ENCODE data around the gene FOXP4.

The FOXP4 gene

GRCh38 chr6:41596096-41596685, 50.0 kb downstream of the FOXP4 start:
- Histone ChIP-seq H3K9ac (no peak overlapping the region), H3K27me3 (no peaks in the 10 kb centered on the region), H4K20me1 (peaks cover 0 to 65% (median 5%) of the 10 kb centered on the region in 11 experiments; a peak in 9 of 22 replicates), H3K4me2 (no peak overlapping the region), H3K4me1 (peaks cover 8 to 31% (median 29%) of the 10 kb centered on the region in 10 experiments; a peak in 19 of 20 replicates), H3K9me3 (replicated peaks in 1 of 11) (no peaks in the 10 kb centered on the region), H3K27ac (no peak overlapping the region), H3K36me3 (peaks cover 9 to 72% (median 42%) of the 10 kb centered on the region in 11 experiments), H3K4me3 (no peak overlapping the region)
- no peak for TF ChIP-seq Cebpa-rat (IDR thresholded peaks at IDR 0.05)

GRCh38 chr6:41596807-41597206, 50.6 kb downstream of the FOXP4 start:
- Histone ChIP-seq H3K4me1 (peaks cover 11 to 37% (median 35%) of the 10 kb centered on the region in 10 experiments; a peak in 19 of 20 replicates), H4K20me1 (peaks cover 0 to 64% (median 0%) of the 10 kb centered on the region in 11 experiments; a peak in 5 of 22 replicates), H3K4me2 (no peak overlapping the region), H3K27ac (no peak overlapping the region), H3K27me3 (no peaks in the 10 kb centered on the region), H3K36me3 (peaks cover 3 to 66% (median 36%) of the 10 kb centered on the region in 11 experiments; a peak in 19 of 22 replicates), H3K9me3 (replicated peaks in 1 of 11) (no peaks in the 10 kb centered on the region), H3K4me3 (no peak overlapping the region), H3K9ac (no peak overlapping the region)
- TF ChIP-seq Cebpa-rat (IDR thresholded peaks at IDR 0.05) = no peak

DNA sequence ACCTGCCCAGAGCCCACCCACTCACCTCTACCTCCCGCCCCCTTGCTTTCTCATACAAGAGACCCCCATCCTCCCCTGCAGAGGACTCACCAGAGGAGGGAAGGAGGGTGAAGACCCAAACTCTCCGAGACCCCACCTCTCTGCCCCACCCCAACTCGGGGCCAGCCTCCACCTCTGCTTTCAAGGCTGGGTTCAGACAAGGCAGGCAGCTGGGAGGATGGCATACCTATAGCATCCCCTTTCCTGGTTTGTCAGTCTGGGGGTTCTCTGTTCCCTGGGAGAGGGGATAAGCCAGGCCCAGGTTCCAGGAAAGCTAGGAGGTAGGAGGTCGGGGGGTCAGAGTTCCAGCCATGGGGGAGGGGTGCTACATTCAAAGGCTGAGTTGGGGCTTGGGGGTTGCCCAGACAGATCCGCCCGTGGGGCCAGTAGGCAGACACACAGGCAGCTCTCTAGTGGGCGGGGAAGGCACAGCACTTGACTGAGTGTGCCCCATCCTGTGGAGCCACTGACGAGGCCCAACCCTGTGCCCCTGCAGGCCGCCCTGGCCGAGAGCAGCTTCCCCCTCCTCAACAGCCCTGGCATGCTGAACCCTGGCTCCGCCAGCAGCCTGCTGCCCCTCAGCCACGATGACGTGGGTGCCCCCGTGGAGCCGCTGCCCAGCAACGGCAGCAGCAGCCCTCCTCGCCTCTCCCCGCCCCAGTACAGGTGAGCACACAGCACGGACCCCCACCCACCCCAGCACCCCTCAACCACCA, 51.2 kb downstream of the FOXP4 start:
- Histone ChIP-seq H4K20me1 (peaks cover 0 to 66% (median 0%) of the 10 kb centered on the region in 11 experiments; a peak in 4 of 22 replicates), H3K4me2 (no peak overlapping the region), H3K4me3 (no peak overlapping the region), H3K4me1 (peaks cover 17 to 43% (median 41%) of the 10 kb centered on the region in 10 experiments), H3K27me3 (no peaks in the 10 kb centered on the region), H3K36me3 (peaks cover 3 to 63% (median 32%) of the 10 kb centered on the region in 11 experiments; a peak in 19 of 22 replicates), H3K27ac (no peak overlapping the region), H3K9me3 (replicated peaks in 1 of 11) (no peaks in the 10 kb centered on the region), H3K9ac (no peak overlapping the region)
- TF ChIP-seq Cebpa-rat (IDR thresholded peaks at IDR 0.05) = no peak

DNA sequence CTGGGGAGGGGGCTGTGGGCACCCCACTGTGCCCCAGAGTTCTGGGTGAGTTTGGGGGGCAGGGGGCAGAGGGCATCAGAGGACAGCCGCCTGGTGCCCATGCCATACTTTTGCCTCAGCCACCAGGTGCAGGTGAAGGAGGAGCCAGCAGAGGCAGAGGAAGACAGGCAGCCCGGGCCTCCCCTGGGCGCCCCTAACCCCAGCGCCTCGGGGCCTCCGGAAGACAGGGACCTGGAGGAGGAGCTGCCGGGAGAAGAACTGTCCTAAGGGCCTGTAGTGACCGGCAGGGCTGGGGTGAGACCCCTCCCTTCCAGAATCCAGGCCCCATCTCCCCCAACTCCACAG, 52.5 kb downstream of the FOXP4 start:
- H4K20me1 ChIP-seq = peaks cover 0 to 60% (median 0%) of the 10 kb centered on the region in 11 experiments; a peak in 3 of 22 replicates
- peaks cover 23 to 53% (median 49%) of the 10 kb centered on the region in 10 experiments for H3K4me1 ChIP-seq
- no peaks in the 10 kb centered on the region for H3K27me3 ChIP-seq
- TF ChIP-seq Cebpa-rat (IDR thresholded peaks at IDR 0.05) = no peak
- peak overlapping the region in 5 of 11 experiments; percentile 34 to 57 (median 50); a peak in 9 of 22 replicates for H3K27ac ChIP-seq
- no peaks in the 10 kb centered on the region for H3K9me3 ChIP-seq (replicated peaks in 1 of 11)
- H3K36me3 ChIP-seq = peaks cover 3 to 51% (median 24%) of the 10 kb centered on the region in 11 experiments; a peak in 19 of 22 replicates
- peak overlapping the region in 9 of 11 experiments; percentile 67 to 96 (median 83); a peak in 17 of 22 replicates for H3K4me2 ChIP-seq
- no peak overlapping the region; a peak in 1 of 20 replicates for H3K4me3 ChIP-seq
- H3K9ac ChIP-seq = peak overlapping the region in 9 of 11 experiments; percentile 16 to 72 (median 40); a peak in 12 of 22 replicates

DNA sequence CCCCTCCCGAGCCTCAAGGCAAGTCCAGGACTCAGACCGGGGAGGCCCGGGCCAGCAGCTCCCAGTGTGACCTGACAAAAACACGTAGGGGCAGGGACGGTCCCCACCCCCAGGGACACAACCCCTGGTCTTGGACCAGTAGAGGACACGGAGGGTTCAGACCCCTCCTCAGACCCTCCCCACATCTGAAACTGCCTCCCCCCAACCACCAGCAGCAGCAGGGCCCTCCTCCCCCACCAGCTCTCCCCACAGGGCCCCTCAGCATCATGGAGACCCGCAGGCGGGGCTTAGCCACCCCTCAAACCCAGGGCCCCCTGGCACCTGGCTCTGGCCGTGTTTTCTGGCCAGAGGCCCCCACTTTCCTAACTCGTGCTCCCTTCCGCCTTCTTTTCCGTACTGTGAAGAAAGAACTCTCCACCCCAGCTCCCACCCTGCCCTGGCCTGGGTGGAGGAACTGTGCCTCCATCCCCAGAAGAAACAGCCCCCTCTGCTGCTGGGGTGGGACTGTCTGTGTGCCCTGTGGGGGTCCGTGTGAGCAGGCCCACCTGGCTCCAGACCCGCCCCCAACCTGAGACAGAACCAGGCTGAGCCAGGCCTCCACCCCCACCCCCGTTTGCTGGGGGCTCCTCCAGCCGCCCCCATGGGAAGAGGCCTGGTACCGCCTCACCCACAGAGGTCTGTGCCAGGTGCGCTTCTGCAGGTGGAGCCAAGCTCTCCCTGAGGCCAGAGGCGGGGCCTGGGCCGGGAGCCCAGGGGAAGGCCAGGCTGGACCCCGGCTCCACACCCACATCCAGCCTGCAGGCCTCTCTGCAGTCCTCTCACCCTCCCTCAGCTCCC, 53.1 kb downstream of the FOXP4 start:
- no peaks in the 10 kb centered on the region for H3K9me3 ChIP-seq (replicated peaks in 1 of 11)
- no peak for TF ChIP-seq Cebpa-rat (IDR thresholded peaks at IDR 0.05)
- peaks cover 23 to 53% (median 51%) of the 10 kb centered on the region in 10 experiments for H3K4me1 ChIP-seq

DNA sequence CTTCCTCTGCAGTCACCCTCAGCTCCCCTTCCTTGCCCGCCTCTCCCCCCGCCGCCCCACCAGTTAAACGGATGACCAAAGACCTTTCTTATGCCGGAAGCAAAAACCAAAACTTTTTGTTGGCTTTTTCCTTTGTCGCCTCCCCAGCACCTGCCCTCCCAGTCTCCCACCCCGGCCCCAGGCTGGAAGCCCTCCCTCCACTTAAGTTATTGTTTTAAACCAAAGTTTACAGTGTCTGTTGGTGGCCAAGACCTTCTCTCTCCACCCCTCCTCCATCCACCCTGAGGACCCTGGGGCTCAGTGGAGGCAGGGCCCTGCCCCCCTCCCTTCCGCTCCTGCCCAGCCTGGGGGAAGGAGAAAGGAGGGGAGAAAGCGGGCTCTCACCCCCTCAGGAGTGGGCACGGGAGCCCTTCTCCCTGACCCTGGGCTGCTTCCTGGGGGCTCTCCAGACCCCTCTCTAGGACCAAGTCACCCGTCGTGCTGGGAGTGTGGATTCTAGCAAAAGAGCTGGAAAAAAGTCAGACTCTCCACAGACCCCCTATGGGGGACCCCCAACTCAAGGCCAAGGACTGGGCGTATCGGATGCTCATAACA, 53.8 kb downstream of the FOXP4 start:
- Histone ChIP-seq H3K4me1 (peaks cover 23 to 58% (median 51%) of the 10 kb centered on the region in 10 experiments), H3K36me3 (peaks cover 3 to 37% (median 15%) of the 10 kb centered on the region in 11 experiments; a peak in 19 of 22 replicates), H3K9me3 (replicated peaks in 1 of 11) (no peaks in the 10 kb centered on the region), H4K20me1 (peaks cover 0 to 52% (median 0%) of the 10 kb centered on the region in 11 experiments; a peak in 3 of 22 replicates), H3K27me3 (no peaks in the 10 kb centered on the region), H3K9ac (peak overlapping the region in 10 of 11 experiments; percentile 21 to 72 (median 52); a peak in 12 of 22 replicates), H3K4me2 (peak overlapping the region in 10 of 11 experiments; percentile 48 to 96 (median 82); a peak in 19 of 22 replicates), H3K27ac (peak overlapping the region in 7 of 11 experiments; percentile 8 to 57 (median 42); a peak in 9 of 22 replicates), H3K4me3 (peak overlapping the region in 1 of 10 experiments; percentile 33; a peak in 1 of 20 replicates)
- no peak for TF ChIP-seq Cebpa-rat (IDR thresholded peaks at IDR 0.05)

More for the DNA sequence above, 53.1 kb downstream of the FOXP4 start:
- Histone ChIP-seq H3K36me3 (peaks cover 3 to 45% (median 20%) of the 10 kb centered on the region in 11 experiments; a peak in 19 of 22 replicates), H3K4me3 (peak overlapping the region in 1 of 10 experiments; percentile 33; a peak in 2 of 20 replicates), H4K20me1 (peaks cover 0 to 59% (median 0%) of the 10 kb centered on the region in 11 experiments; a peak in 3 of 22 replicates), H3K4me2 (peak overlapping the region; percentile 19 to 96 (median 81); a peak in 20 of 22 replicates), H3K9ac (peak overlapping the region in 10 of 11 experiments; percentile 28 to 72 (median 52); a peak in 19 of 22 replicates), H3K27me3 (no peaks in the 10 kb centered on the region), H3K27ac (peak overlapping the region in 7 of 11 experiments; percentile 22 to 57 (median 38); a peak in 11 of 22 replicates)

GRCh38 chr6:41600499-41601247, 54.5 kb downstream of the FOXP4 start:
- Histone ChIP-seq H3K4me1 (peaks cover 23 to 60% (median 52%) of the 10 kb centered on the region in 10 experiments), H3K9ac (peak overlapping the region in 6 of 11 experiments; percentile 1 to 72 (median 55); a peak in 7 of 22 replicates)

More at GRCh38 chr6:41600499-41601247, 54.5 kb downstream of the FOXP4 start:
- no peak for TF ChIP-seq Cebpa-rat (IDR thresholded peaks at IDR 0.05)
- peak overlapping the region in 9 of 11 experiments; percentile 67 to 96 (median 83); a peak in 16 of 22 replicates for H3K4me2 ChIP-seq
- H3K27me3 ChIP-seq = no peaks in the 10 kb centered on the region
- H3K27ac ChIP-seq = peak overlapping the region in 4 of 11 experiments; percentile 42 to 57 (median 51); a peak in 5 of 22 replicates
- H3K9me3 ChIP-seq (replicated peaks in 1 of 11) = no peaks in the 10 kb centered on the region
- H3K4me3 ChIP-seq = no peak overlapping the region
- peaks cover 3 to 30% (median 13%) of the 10 kb centered on the region in 11 experiments; a peak in 14 of 22 replicates for H3K36me3 ChIP-seq
- peaks cover 0 to 49% (median 0%) of the 10 kb centered on the region in 11 experiments; a peak in 3 of 22 replicates for H4K20me1 ChIP-seq

Data from BLaER1 treated with 17β-estradiol and CSF1 and Interleukin-3, amounts not matched to agents 10 nM and 100 nM (cell line).